H9 (cell line): ENCODE data around the gene PRKCB. TPM values are rescaled to one million over a fixed set of nuclear protein-coding genes. Genes with fewer than 3 reads are reported as not detected.

Source experiments
- DNase-seq: peaks from one replicate; pipeline ENCODE4 v3.0.0-alpha.2; 2017
- H2AFZ ChIP-seq: one replicate; pipeline ENCODE4 v1.6.1; 2013; ENCODE audit warnings: mild to moderate bottlenecking, low read length, control low read depth, moderate library complexity
- H2AK5ac ChIP-seq: 2 replicates; pipeline ENCODE4 v1.6.1; 2013; ENCODE audit warnings: low read length, control low read depth, mixed read lengths; ENCODE audit not compliant: insufficient read length
- H2BK120ac ChIP-seq: one replicate; pipeline ENCODE4 v1.6.1; 2013; ENCODE audit warnings: low read depth, mild to moderate bottlenecking, low read length, control low read depth, inconsistent platforms; ENCODE audit not compliant: poor library complexity, severe bottlenecking
- H2BK12ac ChIP-seq: 2 replicates; pipeline ENCODE4 v1.6.1; 2013; ENCODE audit warnings: low read length, control low read depth, mixed read lengths, low read depth; ENCODE audit not compliant: insufficient read length
- H2BK15ac ChIP-seq: 2 replicates; pipeline ENCODE4 v1.6.1; 2013; ENCODE audit warnings: low read depth, low read length, control low read depth
- H2BK20ac ChIP-seq: one replicate; pipeline ENCODE4 v1.6.1; 2013; ENCODE audit warnings: low read depth, mild to moderate bottlenecking, low read length, control low read depth, inconsistent platforms; ENCODE audit not compliant: poor library complexity, severe bottlenecking
- H2BK5ac ChIP-seq: 2 replicates; pipeline ENCODE4 v1.6.1; 2013; ENCODE audit warnings: low read length, control low read depth, mixed read lengths; ENCODE audit not compliant: insufficient read length
- H3K14ac ChIP-seq: 2 replicates; pipeline ENCODE4 v1.6.1; 2013; ENCODE audit warnings: low read length, control low read depth; ENCODE audit not compliant: insufficient read depth
- H3K18ac ChIP-seq: 2 replicates; pipeline ENCODE4 v1.6.1; 2013; ENCODE audit warnings: low read depth, mild to moderate bottlenecking, mixed read lengths, low read length, control low read depth; ENCODE audit not compliant: insufficient read length
- H3K23ac ChIP-seq: 2 replicates; pipeline ENCODE4 v1.6.1; 2013; ENCODE audit warnings: low read length, control low read depth, mixed read lengths, low read depth; ENCODE audit not compliant: insufficient read length
- H3K23me2 ChIP-seq: 2 replicates; pipeline ENCODE4 v1.6.1; 2013; ENCODE audit warnings: low read depth, mild to moderate bottlenecking, mixed read lengths, low read length, control low read depth; ENCODE audit not compliant: insufficient read length, poor library complexity, severe bottlenecking
- H3K27ac ChIP-seq: 2 replicates; pipeline ENCODE4 v1.5.1; 2013; ENCODE audit warnings: low read length, control low read depth, mixed read lengths, low read depth; ENCODE audit not compliant: insufficient read length
- H3K27me3 ChIP-seq: 2 replicates; pipeline ENCODE4 v1.6.1; 2013; ENCODE audit warnings: low read length, control low read depth, inconsistent platforms; ENCODE audit not compliant: insufficient read depth
- H3K4ac ChIP-seq: 2 replicates; pipeline ENCODE4 v1.6.1; 2013; ENCODE audit warnings: low read depth, mild to moderate bottlenecking, control low read depth, inconsistent platforms, low read length, moderate library complexity
- H3K4me1 ChIP-seq: 2 replicates; pipeline ENCODE4 v1.6.1; 2013; ENCODE audit warnings: low read length, control low read depth, inconsistent platforms; ENCODE audit not compliant: insufficient read depth
- H3K4me2 ChIP-seq: 2 replicates; pipeline ENCODE4 v1.6.1; 2013; ENCODE audit warnings: low read length, control low read depth, mixed read lengths; ENCODE audit not compliant: insufficient read length, insufficient read depth
- H3K56ac ChIP-seq: 2 replicates; pipeline ENCODE4 v1.6.1; 2013; ENCODE audit warnings: low read depth, mild to moderate bottlenecking, mixed read lengths, low read length, control low read depth; ENCODE audit not compliant: insufficient read length
- H3K79me1 ChIP-seq: 2 replicates; pipeline ENCODE4 v1.6.1; 2013; ENCODE audit warnings: low read depth, mild to moderate bottlenecking, moderate library complexity, low read length, control low read depth, inconsistent platforms; ENCODE audit not compliant: insufficient read depth, poor library complexity, severe bottlenecking
- H3K79me2 ChIP-seq: 2 replicates; pipeline ENCODE4 v1.6.1; 2013; ENCODE audit warnings: low read length, control low read depth, inconsistent platforms; ENCODE audit not compliant: insufficient read depth
- H3K9ac ChIP-seq: 2 replicates; pipeline ENCODE4 v1.6.1; 2013; ENCODE audit warnings: low read length, control low read depth, mixed read lengths; ENCODE audit not compliant: insufficient read length; ENCODE audit errors: extremely low read depth
- H3K9me3 ChIP-seq: one replicate; pipeline ENCODE4 v1.6.1; 2013; ENCODE audit warnings: low read depth, low read length, inconsistent platforms; ENCODE audit not compliant: control insufficient read depth
- H3T11ph ChIP-seq: one replicate; pipeline ENCODE4 v1.6.1; 2013; ENCODE audit warnings: mild to moderate bottlenecking, low read length, control low read depth, inconsistent platforms
- H4K20me1 ChIP-seq: one replicate; pipeline ENCODE4 v1.6.1; 2013; ENCODE audit not compliant: control insufficient read depth, insufficient read length, insufficient read depth
- H4K5ac ChIP-seq: 2 replicates; pipeline ENCODE4 v1.6.1; 2013; ENCODE audit warnings: low read depth, mild to moderate bottlenecking, mixed read lengths, low read length, control low read depth; ENCODE audit not compliant: insufficient read length
- H4K8ac ChIP-seq: replicated peaks from 2 replicates; pipeline ENCODE4 v1.6.1; 2013; ENCODE audit warnings: low read length, control low read depth, mixed read lengths, low read depth; ENCODE audit not compliant: insufficient read length
- H4K91ac ChIP-seq: 2 replicates; pipeline ENCODE4 v1.6.1; 2013; ENCODE audit warnings: low read depth, mild to moderate bottlenecking, moderate library complexity, mixed read lengths, low read length, control low read depth; ENCODE audit not compliant: insufficient read length
- H3K27ac Mint-ChIP-seq, 3 experiments: 2 replicates in 2 of 3; 3 replicates in 1 of 3; pipeline ENCODE4 v1.8.0; 2020 to 2021; ENCODE audit warnings: mixed read lengths in 3 of 3, mild to moderate bottlenecking in 1 of 3, moderate library complexity in 1 of 3
- H3K27me3 Mint-ChIP-seq: 2 replicates; pipeline ENCODE4 v1.8.0; 2021; ENCODE audit warnings: low read depth, mild to moderate bottlenecking, moderate library complexity, mixed read lengths
- H3K36me3 Mint-ChIP-seq, 3 experiments: 2 replicates in 2 of 3; 3 replicates in 1 of 3; pipeline ENCODE4 v1.8.0; 2020 to 2021; ENCODE audit warnings: low read depth in 3 of 3, mixed read lengths in 3 of 3; ENCODE audit not compliant: insufficient read depth in 1 of 3
- H3K4me1 Mint-ChIP-seq, 2 experiments: 2 replicates each; pipeline ENCODE4 v1.8.0; 2020; ENCODE audit warnings: mixed read lengths in 2 of 2
- H3K4me3 Mint-ChIP-seq, 2 experiments: 2 replicates in 1 of 2; 3 replicates in 1 of 2; pipeline ENCODE4 v1.8.0; 2020 to 2021; ENCODE audit warnings: mild to moderate bottlenecking in 2 of 2, mixed read lengths in 2 of 2, moderate library complexity in 1 of 2
- H3K9me3 Mint-ChIP-seq, 2 experiments: 2 replicates in 1 of 2; 3 replicates in 1 of 2; pipeline ENCODE4 v1.8.0; 2020; ENCODE audit warnings: mild to moderate bottlenecking in 2 of 2, mixed read lengths in 2 of 2, moderate library complexity in 1 of 2
- CTCF ChIP-seq: fragments of 200-600 bp; sonication (generic); conservative IDR thresholded peaks from 3 replicates; pipeline ENCODE4 v1.8.0; 2021; ENCODE audit warnings: antibody characterized with exemption, mild to moderate bottlenecking
- WGBS: extraction: QIAGEN DNeasy Blood & Tissue Kit; methylation state at CpG from one replicate; pipeline ENCODE4 v1.1.7; 2013; ENCODE audit warnings: missing lambda C conversion rate, low lambda C conversion rate, mixed read lengths; ENCODE audit not compliant: insufficient read length; ENCODE audit errors: extremely low coverage; 5-methylcytosine and 5-hydroxymethylcytosine counted together
- total RNA-seq: library from RNA; stranded (reverse); gene quantifications from 2 replicates; pipeline ENCODE4 v1.2.1, GENCODE V29; 2021

The PRKCB gene
- total RNA-seq, 1 experiment from 2014 or later: 7.0 TPM

DNA sequence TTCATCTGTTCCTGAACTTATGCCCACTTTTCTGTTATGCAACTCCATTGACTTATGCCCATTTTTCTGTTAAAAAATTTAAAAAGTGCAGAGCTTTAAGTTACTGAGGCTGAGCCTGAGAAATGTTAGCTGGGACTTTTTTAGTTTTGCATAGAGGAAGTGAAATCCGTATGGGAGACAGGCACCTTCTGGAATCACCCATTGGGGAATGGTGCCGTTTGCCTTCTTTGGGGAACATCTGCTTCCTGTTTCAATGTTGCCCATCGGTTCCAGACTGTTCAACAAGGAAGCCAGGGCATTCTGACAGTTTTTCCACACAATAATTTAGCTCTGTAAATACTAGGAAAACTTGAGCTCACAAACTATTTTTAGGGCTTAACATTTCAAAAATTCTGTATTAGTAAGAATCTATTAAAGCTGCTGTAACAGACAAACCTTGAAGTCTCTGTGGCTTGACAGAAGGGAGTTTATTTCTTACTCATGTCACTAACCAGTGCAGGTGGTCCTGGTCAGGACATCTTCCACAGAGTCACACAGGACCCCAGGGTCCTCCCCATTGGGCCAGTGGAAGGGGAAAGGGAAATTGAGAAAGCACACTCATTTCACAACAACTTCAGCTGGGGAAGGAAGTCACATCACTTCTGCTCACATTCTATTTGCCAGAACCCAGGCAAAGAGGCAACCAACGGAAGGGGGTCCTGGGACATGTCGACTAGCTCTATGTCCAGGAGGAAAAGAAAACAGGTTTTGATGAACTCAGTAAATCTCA, 17.2 kb downstream of the PRKCB start:
- H4K20me1 ChIP-seq: no peaks in the 10 kb centered on the region
- H3K4me3 Mint-ChIP-seq: no peak overlapping the region
- no peak overlapping the region for H3K27ac Mint-ChIP-seq
- no peak overlapping the region for H3K18ac ChIP-seq
- H3K79me2 ChIP-seq: no peaks in the 10 kb centered on the region
- no peak overlapping the region for H2BK120ac ChIP-seq
- no peak overlapping the region for H3K27ac ChIP-seq
- no peaks in the 10 kb centered on the region for H3K9me3 ChIP-seq
- WGBS: no CpG with 5 or more reads among the region's 5 CpGs
- H2BK12ac ChIP-seq: no peak overlapping the region
- H3K4ac ChIP-seq: no peak overlapping the region
- H2BK20ac ChIP-seq: no peak overlapping the region
- H3K9ac ChIP-seq: no peak overlapping the region
- no peaks in the 10 kb centered on the region; a peak in 1 of 5 replicates for H3K9me3 Mint-ChIP-seq
- H3K27me3 Mint-ChIP-seq: peaks cover 73% of the 10 kb centered on the region
- no peaks in the 10 kb centered on the region for H3K27me3 ChIP-seq
- H4K5ac ChIP-seq: no peak overlapping the region
- DNase-seq: no peak
- no peak for TF ChIP-seq CTCF
- H2BK5ac ChIP-seq: no peak overlapping the region
- H3K36me3 Mint-ChIP-seq: no peaks in the 10 kb centered on the region; a peak in 1 of 7 replicates
- H3K23ac ChIP-seq: no peak overlapping the region
- no peak overlapping the region for H2AFZ ChIP-seq
- no peak overlapping the region for H4K91ac ChIP-seq
- no peak overlapping the region for H3K4me2 ChIP-seq
- no peaks in the 10 kb centered on the region for H3K23me2 ChIP-seq
- H4K8ac ChIP-seq: no peak overlapping the region
- no peak overlapping the region for H3K14ac ChIP-seq
- H3K4me1 ChIP-seq: no peaks in the 10 kb centered on the region
- no peak overlapping the region for H3T11ph ChIP-seq
- H2BK15ac ChIP-seq: no peak overlapping the region
- H2AK5ac ChIP-seq: no peak overlapping the region
- H3K79me1 ChIP-seq: no peaks in the 10 kb centered on the region
- peaks cover 13 to 16% of the 10 kb centered on the region in 2 experiments for H3K4me1 Mint-ChIP-seq
- no peak overlapping the region for H3K56ac ChIP-seq
